ENCODE data around the gene PCNX2.

The PCNX2 gene

GRCh38 chr1:233295237-233295974, at the start of gene PCNX2:
Gene PCNX2 (minus strand): TSS chr1:233295725. CDS start chr1:233295478, 247 bp downstream.
- DNase-seq (ENCODE audit: low read depth): peak; percentile 38

- no peak for DNase-seq (ENCODE audit: low read depth)
Measured at GRCh38 chr1:233343262-233343661, 47.7 kb upstream of the PCNX2 start.

- DNase-seq (ENCODE audit: low read depth): no peak
Measured at GRCh38 chr1:233342086-233342485, 46.6 kb upstream of the PCNX2 start.

GRCh38 chr1:233340966-233341516, 45.5 kb upstream of the PCNX2 start:
- no peak for DNase-seq (ENCODE audit: low read depth)

GRCh38 chr1:233340031-233340555, 44.6 kb upstream of the PCNX2 start:
- no peak for DNase-seq (ENCODE audit: low read depth)

- DNase-seq (ENCODE audit: low read depth): no peak
Measured at GRCh38 chr1:233338102-233338501, 42.6 kb upstream of the PCNX2 start.

GRCh38 chr1:233337505-233337904, 42.0 kb upstream of the PCNX2 start:
- no peak for DNase-seq (ENCODE audit: low read depth)

- no peak for DNase-seq (ENCODE audit: low read depth)
Measured at GRCh38 chr1:233336554-233337456, 41.3 kb upstream of the PCNX2 start.

- no peak for DNase-seq (ENCODE audit: low read depth)
Measured at GRCh38 chr1:233334092-233334491, 38.6 kb upstream of the PCNX2 start.

- no peak for DNase-seq (ENCODE audit: low read depth)
Measured at GRCh38 chr1:233333086-233333485, 37.6 kb upstream of the PCNX2 start.

- no peak for DNase-seq (ENCODE audit: low read depth)
Measured at GRCh38 chr1:233331676-233332519, 36.4 kb upstream of the PCNX2 start.

- no peak for DNase-seq (ENCODE audit: low read depth)
Measured at GRCh38 chr1:233328142-233328921, 32.8 kb upstream of the PCNX2 start.

- DNase-seq (ENCODE audit: low read depth): no peak
Measured at GRCh38 chr1:233327651-233328141, 32.2 kb upstream of the PCNX2 start, which contains the start of gene MAP3K21. Gene MAP3K21 (plus strand): TSS chr1:233327724. CDS start chr1:233328029, 305 bp downstream.

GRCh38 chr1:233326811-233327650, 31.5 kb upstream of the PCNX2 start:
- DNase-seq (ENCODE audit: low read depth): peak; percentile 72

GRCh38 chr1:233326319-233326718, 30.8 kb upstream of the PCNX2 start:
- DNase-seq (ENCODE audit: low read depth): no peak

- DNase-seq (ENCODE audit: low read depth): no peak
Measured at GRCh38 chr1:233323718-233324117, 28.2 kb upstream of the PCNX2 start.

GRCh38 chr1:233320023-233320422, 24.5 kb upstream of the PCNX2 start:
- no peak for DNase-seq (ENCODE audit: low read depth)

- no peak for DNase-seq (ENCODE audit: low read depth)
Measured at GRCh38 chr1:233319272-233319671, 23.7 kb upstream of the PCNX2 start.

- no peak for DNase-seq (ENCODE audit: low read depth)
Measured at GRCh38 chr1:233316473-233316872, 20.9 kb upstream of the PCNX2 start.
